ENCODE results near the gene ABCC1.

Gene ABCC1

GRCh38 chr16:16059895-16060590, 110.6 kb downstream of the ABCC1 start:
- Histone ChIP-seq H3K4me3 (ENCODE audit: low read length) (no peak overlapping the region), H3K9me3 (ENCODE audit: control insufficient read depth, insufficient read depth, low read length) (no peaks in the 10 kb centered on the region), H3K36me3 (ENCODE audit: control insufficient read depth, insufficient read depth, low read length) (peaks cover 17% of the 10 kb centered on the region), H3K27ac (ENCODE audit: low read length) (no peak overlapping the region), H3K4me1 (ENCODE audit: control insufficient read depth, insufficient read depth, low read length) (no peaks in the 10 kb centered on the region), H3K27me3 (ENCODE audit: control insufficient read depth, insufficient read depth, low read length) (no peaks in the 10 kb centered on the region)
- DNase-seq (ENCODE audit: low read depth, low spot score), result no peak
- WGBS (ENCODE audit: insufficient coverage, insufficient read length), result no CpG with 5 or more reads among the region's 11 CpGs

- Histone ChIP-seq H3K27me3 (ENCODE audit: control insufficient read depth, insufficient read depth, low read length) (no peaks in the 10 kb centered on the region), H3K9me3 (ENCODE audit: control insufficient read depth, insufficient read depth, low read length) (no peaks in the 10 kb centered on the region), H3K27ac (ENCODE audit: low read length) (no peak overlapping the region), H3K36me3 (ENCODE audit: control insufficient read depth, insufficient read depth, low read length) (peaks cover 7% of the 10 kb centered on the region), H3K4me1 (ENCODE audit: control insufficient read depth, insufficient read depth, low read length) (no peaks in the 10 kb centered on the region), H3K4me3 (ENCODE audit: low read length) (no peak overlapping the region)
- WGBS (ENCODE audit: insufficient coverage, insufficient read length), result no CpG with 5 or more reads among the region's 16 CpGs
- DNase-seq (ENCODE audit: low read depth, low spot score), result no peak
Measured at GRCh38 chr16:16062023-16062937, 112.9 kb downstream of the ABCC1 start.

- no CpG with 5 or more reads among the region's 2 CpGs for WGBS (ENCODE audit: insufficient coverage, insufficient read length)
- no peak overlapping the region for H3K4me3 ChIP-seq (ENCODE audit: low read length)
- H3K9me3 ChIP-seq (ENCODE audit: control insufficient read depth, insufficient read depth, low read length), result no peaks in the 10 kb centered on the region
- no peaks in the 10 kb centered on the region for H3K4me1 ChIP-seq (ENCODE audit: control insufficient read depth, insufficient read depth, low read length)
- no peak overlapping the region for H3K27ac ChIP-seq (ENCODE audit: low read length)
- peaks cover 7% of the 10 kb centered on the region for H3K36me3 ChIP-seq (ENCODE audit: control insufficient read depth, insufficient read depth, low read length)
- no peaks in the 10 kb centered on the region for H3K27me3 ChIP-seq (ENCODE audit: control insufficient read depth, insufficient read depth, low read length)
- no peak for DNase-seq (ENCODE audit: low read depth, low spot score)
Measured at GRCh38 chr16:16063683-16064082, 114.3 kb downstream of the ABCC1 start.

GRCh38 chr16:16064874-16065384, 115.5 kb downstream of the ABCC1 start:
- no CpG with 5 or more reads among the region's 4 CpGs for WGBS (ENCODE audit: insufficient coverage, insufficient read length)
- Histone ChIP-seq H3K27me3 (ENCODE audit: control insufficient read depth, insufficient read depth, low read length) (no peaks in the 10 kb centered on the region), H3K4me1 (ENCODE audit: control insufficient read depth, insufficient read depth, low read length) (no peaks in the 10 kb centered on the region), H3K9me3 (ENCODE audit: control insufficient read depth, insufficient read depth, low read length) (no peaks in the 10 kb centered on the region), H3K27ac (ENCODE audit: low read length) (no peak overlapping the region), H3K4me3 (ENCODE audit: low read length) (no peak overlapping the region), H3K36me3 (ENCODE audit: control insufficient read depth, insufficient read depth, low read length) (peaks cover 7% of the 10 kb centered on the region)
- no peak for DNase-seq (ENCODE audit: low read depth, low spot score)

GRCh38 chr16:16067127-16067526, 117.7 kb downstream of the ABCC1 start:
- no peaks in the 10 kb centered on the region for H3K4me1 ChIP-seq (ENCODE audit: control insufficient read depth, insufficient read depth, low read length)

GRCh38 chr16:16071631-16072244, 122.3 kb downstream of the ABCC1 start:
- H3K4me3 ChIP-seq (ENCODE audit: low read length), result no peak overlapping the region
- no peak overlapping the region for H3K27ac ChIP-seq (ENCODE audit: low read length)
- no peaks in the 10 kb centered on the region for H3K9me3 ChIP-seq (ENCODE audit: control insufficient read depth, insufficient read depth, low read length)
- no peaks in the 10 kb centered on the region for H3K27me3 ChIP-seq (ENCODE audit: control insufficient read depth, insufficient read depth, low read length)
- no CpG with 5 or more reads among the region's 11 CpGs for WGBS (ENCODE audit: insufficient coverage, insufficient read length)
- H3K4me1 ChIP-seq (ENCODE audit: control insufficient read depth, insufficient read depth, low read length), result peaks cover 3% of the 10 kb centered on the region
- DNase-seq (ENCODE audit: low read depth, low spot score), result no peak
- peaks cover 21% of the 10 kb centered on the region; the same call in 1 of the 2 replicates for H3K36me3 ChIP-seq (ENCODE audit: control insufficient read depth, insufficient read depth, low read length)

More at GRCh38 chr16:16067127-16067526, 117.7 kb downstream of the ABCC1 start:
- no peak overlapping the region for H3K4me3 ChIP-seq (ENCODE audit: low read length)
- no peaks in the 10 kb centered on the region for H3K9me3 ChIP-seq (ENCODE audit: control insufficient read depth, insufficient read depth, low read length)
- DNase-seq (ENCODE audit: low read depth, low spot score), result no peak
- no peak overlapping the region for H3K27ac ChIP-seq (ENCODE audit: low read length)
- peaks cover 7% of the 10 kb centered on the region for H3K36me3 ChIP-seq (ENCODE audit: control insufficient read depth, insufficient read depth, low read length)
- WGBS (ENCODE audit: insufficient coverage, insufficient read length), result no CpG with 5 or more reads among the region's 13 CpGs
- H3K27me3 ChIP-seq (ENCODE audit: control insufficient read depth, insufficient read depth, low read length), result no peaks in the 10 kb centered on the region

- no peak overlapping the region for H3K4me3 ChIP-seq (ENCODE audit: low read length)
- H3K36me3 ChIP-seq (ENCODE audit: control insufficient read depth, insufficient read depth, low read length), result peaks cover 19% of the 10 kb centered on the region; the same call in 1 of the 2 replicates
- no peak for DNase-seq (ENCODE audit: low read depth, low spot score)
- no peak overlapping the region for H3K27ac ChIP-seq (ENCODE audit: low read length)
- H3K27me3 ChIP-seq (ENCODE audit: control insufficient read depth, insufficient read depth, low read length), result no peaks in the 10 kb centered on the region
- WGBS (ENCODE audit: insufficient coverage, insufficient read length), result no CpG with 5 or more reads among the region's 2 CpGs
- H3K4me1 ChIP-seq (ENCODE audit: control insufficient read depth, insufficient read depth, low read length), result peaks cover 3% of the 10 kb centered on the region
- H3K9me3 ChIP-seq (ENCODE audit: control insufficient read depth, insufficient read depth, low read length), result no peaks in the 10 kb centered on the region
Measured at GRCh38 chr16:16073001-16073545, 123.7 kb downstream of the ABCC1 start.

GRCh38 chr16:16073891-16074881, 124.8 kb downstream of the ABCC1 start:
- Histone ChIP-seq H3K4me3 (ENCODE audit: low read length) (no peak overlapping the region), H3K27me3 (ENCODE audit: control insufficient read depth, insufficient read depth, low read length) (no peaks in the 10 kb centered on the region), H3K9me3 (ENCODE audit: control insufficient read depth, insufficient read depth, low read length) (no peaks in the 10 kb centered on the region), H3K4me1 (ENCODE audit: control insufficient read depth, insufficient read depth, low read length) (peaks cover 3% of the 10 kb centered on the region), H3K36me3 (ENCODE audit: control insufficient read depth, insufficient read depth, low read length) (peaks cover 17% of the 10 kb centered on the region; the same call in 1 of the 2 replicates), H3K27ac (ENCODE audit: low read length) (no peak overlapping the region)
- DNase-seq (ENCODE audit: low read depth, low spot score), result no peak
- no CpG with 5 or more reads among the region's 19 CpGs for WGBS (ENCODE audit: insufficient coverage, insufficient read length)

Data from iPS DF 6.9 (cell line).